GM12873 (cell line): Measurements from ENCODE around the gene ZNF362.

Experiments used
- TF ChIP-seq, protein P1 (sequence below): IDR thresholded peaks from 2 replicates; pipeline ENCODE4 v1.5.1; 2012; ENCODE audit warnings: low read depth, mild to moderate bottlenecking, moderate library complexity, low read length, control low read depth; ENCODE audit not compliant: insufficient read depth; ENCODE audit errors: missing control alignments

Gene ZNF362

DNA sequence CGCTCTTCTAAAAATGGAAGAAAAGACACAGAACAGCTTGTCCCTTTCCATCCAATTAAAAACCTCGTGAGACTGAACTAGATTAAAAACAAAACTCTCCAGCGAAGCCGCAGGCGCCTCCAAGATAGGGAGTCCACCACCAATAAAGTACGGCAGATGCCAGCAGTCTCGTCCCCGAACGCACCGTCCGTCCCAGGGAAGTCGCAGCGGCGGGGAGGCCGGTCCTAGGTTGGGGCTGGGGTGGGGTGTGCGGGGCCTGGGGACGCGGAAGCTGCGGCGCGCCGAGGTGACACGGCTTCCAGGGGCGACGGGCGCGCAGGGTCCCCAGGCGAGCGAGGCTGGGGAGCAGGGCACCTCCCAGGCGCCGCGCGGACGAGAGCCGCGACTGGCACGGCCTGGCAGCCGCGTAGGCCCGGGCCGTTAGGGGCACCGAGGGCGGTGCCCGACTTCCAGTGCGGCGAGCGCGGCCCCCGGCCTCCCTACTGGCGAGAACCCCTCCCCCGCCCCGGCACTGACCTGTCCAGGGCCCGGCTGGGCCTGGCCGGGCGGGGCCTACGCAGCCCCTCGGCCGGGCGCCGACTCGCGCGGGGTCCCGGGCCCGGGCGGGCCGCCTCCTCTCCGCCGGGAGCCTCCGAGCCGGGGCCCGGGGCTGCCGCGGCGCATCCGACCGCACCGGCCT lies 92.9 kb downstream of the ZNF362 start:
- TF ChIP-seq, protein P1, sequence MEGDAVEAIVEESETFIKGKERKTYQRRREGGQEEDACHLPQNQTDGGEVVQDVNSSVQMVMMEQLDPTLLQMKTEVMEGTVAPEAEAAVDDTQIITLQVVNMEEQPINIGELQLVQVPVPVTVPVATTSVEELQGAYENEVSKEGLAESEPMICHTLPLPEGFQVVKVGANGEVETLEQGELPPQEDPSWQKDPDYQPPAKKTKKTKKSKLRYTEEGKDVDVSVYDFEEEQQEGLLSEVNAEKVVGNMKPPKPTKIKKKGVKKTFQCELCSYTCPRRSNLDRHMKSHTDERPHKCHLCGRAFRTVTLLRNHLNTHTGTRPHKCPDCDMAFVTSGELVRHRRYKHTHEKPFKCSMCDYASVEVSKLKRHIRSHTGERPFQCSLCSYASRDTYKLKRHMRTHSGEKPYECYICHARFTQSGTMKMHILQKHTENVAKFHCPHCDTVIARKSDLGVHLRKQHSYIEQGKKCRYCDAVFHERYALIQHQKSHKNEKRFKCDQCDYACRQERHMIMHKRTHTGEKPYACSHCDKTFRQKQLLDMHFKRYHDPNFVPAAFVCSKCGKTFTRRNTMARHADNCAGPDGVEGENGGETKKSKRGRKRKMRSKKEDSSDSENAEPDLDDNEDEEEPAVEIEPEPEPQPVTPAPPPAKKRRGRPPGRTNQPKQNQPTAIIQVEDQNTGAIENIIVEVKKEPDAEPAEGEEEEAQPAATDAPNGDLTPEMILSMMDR, result no peak

DNA sequence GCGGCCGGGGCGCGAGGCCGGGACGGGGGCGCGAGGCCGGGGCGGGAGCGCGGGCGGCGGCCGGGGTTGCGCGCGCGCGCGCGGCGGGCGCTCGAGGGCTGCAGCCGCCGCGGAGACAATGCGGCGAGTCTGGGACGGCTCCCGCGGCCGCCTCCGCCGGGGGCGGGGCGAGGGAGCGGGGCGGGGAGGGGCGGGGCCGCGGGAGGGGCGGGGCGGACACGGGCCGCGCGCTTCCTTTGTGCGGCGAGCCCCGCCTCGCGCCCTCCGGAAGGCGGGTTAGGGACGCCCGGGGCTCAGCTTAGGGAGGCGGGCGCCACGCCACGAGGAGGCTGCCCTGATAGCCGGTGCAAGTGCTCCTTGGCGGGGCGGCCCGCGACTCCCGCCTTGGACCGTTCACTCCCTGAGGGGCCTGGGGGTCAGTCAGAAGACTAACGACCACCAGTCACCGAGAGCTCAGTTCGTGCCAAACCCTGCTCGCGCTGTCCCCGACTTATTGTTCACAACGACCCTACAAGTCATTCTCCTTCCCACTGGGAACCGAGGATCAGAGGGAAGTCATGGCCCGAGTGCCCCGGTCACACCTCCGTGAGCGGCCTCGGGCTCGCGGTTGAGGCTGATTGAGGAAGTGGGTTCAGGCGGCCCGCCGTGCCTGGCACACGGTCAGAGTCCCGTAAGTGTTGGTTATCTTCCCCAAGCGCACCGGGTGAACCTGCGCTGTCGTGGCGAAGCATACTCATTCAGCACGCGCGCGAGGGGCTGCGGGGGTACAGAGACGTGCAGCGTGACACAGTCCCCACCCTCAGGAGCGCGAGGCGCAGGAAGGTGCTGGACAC lies 93.7 kb downstream of the ZNF362 start:
- TF ChIP-seq, protein P1, result no peak
